GM12878 (cell line): ENCODE measurements around the gene PRTFDC1. TPM values are rescaled to one million over a fixed set of nuclear protein-coding genes. Genes with fewer than 3 reads are reported as not detected.

Source experiments
- BHLHE40 ChIP-seq, 2 experiments: fragments of 450-650 bp in 1 of 2; IDR thresholded peaks; 2 replicates each; pipeline ENCODE4 v1.6.1; 2011 to 2017; ENCODE audit warnings: low read depth in 2 of 2, borderline replicate concordance in 1 of 2, improper control_type of control experiment in 1 of 2, low read length in 1 of 2, mild to moderate bottlenecking in 1 of 2
- CBX5 ChIP-seq: sonication (generic); IDR thresholded peaks from 2 replicates; pipeline ENCODE4 v1.6.1; 2016; ENCODE audit warnings: low read depth, moderate library complexity, mild to moderate bottlenecking, inconsistent platforms
- CEBPZ ChIP-seq: fragments of 150-350 bp; IDR thresholded peaks from 2 replicates; pipeline ENCODE4 v1.6.1; 2016; ENCODE audit warnings: low read depth, low read length
- CHD2 ChIP-seq: IDR thresholded peaks from 2 replicates; pipeline ENCODE4 v1.6.1; 2011; ENCODE audit warnings: low read depth, low read length, improper control_type of control experiment, borderline replicate concordance
- ELK1 ChIP-seq: IDR thresholded peaks from 2 replicates; pipeline ENCODE4 v1.6.1; 2012; ENCODE audit warnings: low read depth, low read length, improper control_type of control experiment
- FOXM1 ChIP-seq: IDR thresholded peaks from 2 replicates; pipeline ENCODE4 v1.6.1; 2012; ENCODE audit warnings: low read depth, mild to moderate bottlenecking, inconsistent platforms, low read length, moderate library complexity
- IKZF2 ChIP-seq, 2 experiments: fragments of 450-650 bp; IDR thresholded peaks; 2 replicates each; pipeline ENCODE4 v1.6.1; 2017; ENCODE audit warnings: mild to moderate bottlenecking in 2 of 2, moderate library complexity in 2 of 2
- JUND ChIP-seq: IDR thresholded peaks from 2 replicates; pipeline ENCODE4 v1.6.1; 2012; ENCODE audit warnings: low read depth, mild to moderate bottlenecking, low read length, improper control_type of control experiment, moderate library complexity
- MEF2B ChIP-seq: fragments of 450-650 bp; IDR thresholded peaks from 2 replicates; pipeline ENCODE4 v1.6.1; 2018; ENCODE audit warnings: mild to moderate bottlenecking, moderate library complexity; ENCODE audit not compliant: partially characterized antibody, poor library complexity, severe bottlenecking
- MYB ChIP-seq: fragments of 150-350 bp; IDR thresholded peaks from 2 replicates; pipeline ENCODE4 v1.6.1; 2014; ENCODE audit warnings: mild to moderate bottlenecking, low read depth, low read length, borderline replicate concordance
- NBN ChIP-seq: fragments of 450-650 bp; IDR thresholded peaks from 2 replicates; pipeline ENCODE4 v1.6.1; 2016
- NFIC ChIP-seq: IDR thresholded peaks from 2 replicates; pipeline ENCODE4 v1.6.1; 2012; ENCODE audit warnings: low read depth, mild to moderate bottlenecking, inconsistent platforms, low read length, moderate library complexity
- PML ChIP-seq: IDR thresholded peaks from 2 replicates; pipeline ENCODE4 v1.6.1; 2012; ENCODE audit warnings: low read length, inconsistent platforms
- RAD51 ChIP-seq: fragments of 450-650 bp; IDR thresholded peaks from 2 replicates; pipeline ENCODE4 v1.6.1; 2016; ENCODE audit warnings: moderate library complexity, mild to moderate bottlenecking, inconsistent platforms
- RELB ChIP-seq: fragments of 450-650 bp; IDR thresholded peaks from 2 replicates; pipeline ENCODE4 v1.6.1; 2017; ENCODE audit warnings: low read depth, mild to moderate bottlenecking, moderate library complexity
- SKIL ChIP-seq: fragments of 450-650 bp; IDR thresholded peaks from 2 replicates; pipeline ENCODE4 v1.6.1; 2017; ENCODE audit warnings: mild to moderate bottlenecking, low read depth, inconsistent platforms; ENCODE audit not compliant: poor library complexity, severe bottlenecking
- SP1 ChIP-seq: IDR thresholded peaks from one replicate; pipeline ENCODE4 v1.6.1; 2011; ENCODE audit warnings: low read depth, low read length
- STAT3 ChIP-seq: IDR thresholded peaks from 2 replicates; pipeline ENCODE4 v1.6.1; 2011; ENCODE audit warnings: low read depth, low read length, improper control_type of control experiment
- SUZ12 ChIP-seq: fragments of 200-600 bp; sonication (generic); IDR thresholded peaks from one replicate; pipeline ENCODE4 v1.6.1; 2018; ENCODE audit warnings: antibody characterized with exemption, mild to moderate bottlenecking; ENCODE audit not compliant: unreplicated experiment
- TCF12 ChIP-seq: IDR thresholded peaks from 2 replicates; pipeline ENCODE4 v1.6.1; 2011; ENCODE audit warnings: low read depth, mild to moderate bottlenecking, low read length
- TCF3 ChIP-seq: IDR thresholded peaks from 2 replicates; pipeline ENCODE4 v1.6.1; 2012; ENCODE audit warnings: low read depth, mild to moderate bottlenecking, low read length, borderline replicate concordance; ENCODE audit not compliant: insufficient read depth
- ZNF24 ChIP-seq: fragments of 450-650 bp; IDR thresholded peaks from 2 replicates; pipeline ENCODE4 v1.6.1; 2017; ENCODE audit warnings: antibody characterized with exemption, mild to moderate bottlenecking
- polyA plus RNA-seq, 11 experiments: library from polyadenylated mRNA; depleted of rRNA in 4 of 11; unstranded in 6 of 11; stranded (reverse) in 5 of 11; fragments of >200 nt; fragmentation: Nextera tagmentation in 4 of 11; fragmentation: Illumina TruSeq in 1 of 11; extraction: Ambion mirVana in 4 of 11; extraction: Trizol in 1 of 11; gene quantifications; 1 replicate in 1 of 11; 2 replicates in 10 of 11; pipeline versions ENCODE4 v1.2.1 to v1.2.3, GENCODE V29; 2011 to 2016; ENCODE audit warnings: inconsistent platforms in 2 of 11, missing spikeins in 2 of 11, low read depth in 1 of 11
- total RNA-seq, 4 experiments: library from RNA; depleted of rRNA in 3 of 4; stranded (reverse); fragments of >200 nt in 3 of 4; fragmentation: Illumina TruSeq in 1 of 4; extraction: Trizol in 1 of 4; gene quantifications; 2 replicates each; pipeline versions ENCODE4 v1.2.1 to v1.2.3, GENCODE V29; 2013 to 2021

The PRTFDC1 gene
- total and polyA plus RNA-seq, 10 of the 15 experiments (the other 5 are each of a cell fraction or from before 2014, with no cell fraction given), result 5.5 to 17.3 (median 11.3) TPM

GRCh38 chr10:24947304-24948097, 4.9 kb downstream of the PRTFDC1 start (continued):
- TF ChIP-seq MEF2B, result peak; percentile 83
- no peak for TF ChIP-seq CEBPZ
- TF ChIP-seq ELK1, result no peak
- no peak for TF ChIP-seq CBX5
- TF ChIP-seq ZNF24, result peak; percentile 33; the same call in 1 of the 2 replicates
- 0 out of 2 replicates have a peak, but pooled peaks have one; percentile 46 for TF ChIP-seq NBN
- peak; percentile 28; the same call in 1 of the 2 replicates for TF ChIP-seq TCF12
- peak; percentile 65; the same call in 1 of the 2 replicates for TF ChIP-seq NFIC
- peak; percentile 73 for TF ChIP-seq SKIL
- TF ChIP-seq CHD2, result no peak
- TF ChIP-seq FOXM1, result no peak
- no peak for TF ChIP-seq SP1
- no peak for TF ChIP-seq SUZ12
- TF ChIP-seq MYB, result no peak
- no peak for TF ChIP-seq STAT3
- TF ChIP-seq RAD51, result no peak
- peak; percentile 71 to 89; a peak in 3 of 4 replicates for TF ChIP-seq IKZF2 (IDR thresholded peaks at IDR 0.05)
- no peak for TF ChIP-seq PML
- TF ChIP-seq RELB, result peak; percentile 62; the same call in 1 of the 2 replicates
- peak in 1 of 2 experiments; percentile 39; a peak in 1 of 4 replicates for TF ChIP-seq BHLHE40 (IDR thresholded peaks at IDR 0.05; ENCODE audit: borderline replicate concordance in 1 of 2, low read depth in 2 of 2, low read length in 1 of 2)
- peak; percentile 30; the same call in 1 of the 2 replicates for TF ChIP-seq JUND
- TF ChIP-seq TCF3, result no peak
